ENCODE measurements around the gene CHST15. TPM values are rescaled to one million over a fixed set of nuclear protein-coding genes. Genes with fewer than 3 reads are reported as not detected.

Gene CHST15
- polyA plus RNA-seq, 1 donor from 2014 or later = 0.79 TPM

- Histone ChIP-seq H3F3A (ENCODE audit: insufficient read depth, low read length, poor library complexity, severe bottlenecking) (no peaks in the 10 kb centered on the region), H2AFZ (ENCODE audit: low read depth, low read length) (no peak overlapping the region), H3K4me3 (ENCODE audit: low read length) (no peak overlapping the region), H3K4me2 (ENCODE audit: low read length) (no peak overlapping the region), H3K79me2 (replicated peaks; ENCODE audit: insufficient read depth, low read length) (no peaks in the 10 kb centered on the region), H3K27me3 (ENCODE audit: insufficient read depth, low read depth, low read length) (no peaks in the 10 kb centered on the region), H3K9me3 (ENCODE audit: low read length) (no peaks in the 10 kb centered on the region), H3K9ac (ENCODE audit: low read length) (no peak overlapping the region), H3K9me2 (ENCODE audit: insufficient read depth, low read length) (no peaks in the 10 kb centered on the region), H3K36me3 (ENCODE audit: insufficient read depth, low read length) (no peaks in the 10 kb centered on the region), H4K20me1 (ENCODE audit: insufficient read depth) (no peaks in the 10 kb centered on the region), H3K27ac (ENCODE audit: low read length) (no peak overlapping the region)
- no peak for TF ChIP-seq MXI1 (conservative IDR thresholded peaks at IDR 0.05; ENCODE audit: poor library complexity, severe bottlenecking)
- TF ChIP-seq EZH2 (IDR thresholded peaks at IDR 0.05; ENCODE audit: borderline replicate concordance, insufficient read depth, low read length, poor library complexity, severe bottlenecking) = no peak
- TF ChIP-seq RAD21 (conservative IDR thresholded peaks at IDR 0.05) = no peak
- TF ChIP-seq EP300 (conservative IDR thresholded peaks at IDR 0.05; ENCODE audit: poor library complexity, severe bottlenecking) = no peak
- TF ChIP-seq TAF1 (IDR thresholded peaks at IDR 0.05; ENCODE audit: low read depth) = no peak
- no peak for TF ChIP-seq REST (IDR thresholded peaks at IDR 0.05; ENCODE audit: borderline replicate concordance)
- no peak for TF ChIP-seq POLR2AphosphoS5 (IDR thresholded peaks at IDR 0.05)
These were observed 71.3 kb downstream of the CHST15 start for GRCh38 chr10:124022066-124022465.

- peak overlapping the region; percentile 29 for H3K9ac ChIP-seq (ENCODE audit: low read length)
- H3F3A ChIP-seq (ENCODE audit: insufficient read depth, low read length, poor library complexity, severe bottlenecking) = no peaks in the 10 kb centered on the region
- no peaks in the 10 kb centered on the region for H4K20me1 ChIP-seq (ENCODE audit: insufficient read depth)
- H2AFZ ChIP-seq (ENCODE audit: low read depth, low read length) = peak overlapping the region; percentile 6
- TF ChIP-seq REST (IDR thresholded peaks at IDR 0.05; ENCODE audit: borderline replicate concordance) (no peak), MXI1 (conservative IDR thresholded peaks at IDR 0.05; ENCODE audit: poor library complexity, severe bottlenecking) (no peak), RAD21 (conservative IDR thresholded peaks at IDR 0.05) (no peak)
- H3K4me2 ChIP-seq (ENCODE audit: low read length) = no peak overlapping the region
- peak overlapping the region; percentile 52 for H3K4me3 ChIP-seq (ENCODE audit: low read length)
- no peaks in the 10 kb centered on the region for H3K79me2 ChIP-seq (replicated peaks; ENCODE audit: insufficient read depth, low read length)
- no peak overlapping the region for H3K27ac ChIP-seq (ENCODE audit: low read length)
- no peaks in the 10 kb centered on the region for H3K27me3 ChIP-seq (ENCODE audit: insufficient read depth, low read depth, low read length)
- H3K9me2 ChIP-seq (ENCODE audit: insufficient read depth, low read length) = no peaks in the 10 kb centered on the region
- no peaks in the 10 kb centered on the region for H3K36me3 ChIP-seq (ENCODE audit: insufficient read depth, low read length)
- H3K9me3 ChIP-seq (ENCODE audit: low read length) = no peaks in the 10 kb centered on the region
These were observed 72.2 kb downstream of the CHST15 start for GRCh38 chr10:124020981-124021815.
